Fibroblast of peridontal ligament (primary cell): Measurements from ENCODE around the gene ABCD1.
A peak's percentile ranks its signal among the peaks of the same experiment; 100 is the strongest.
"Not testable (repeated sequence)": the region's sequence is repeated elsewhere in the genome, so short reads cannot be mapped to it uniquely, and the experiment has no call there.

Experiments used
- DNase-seq: peaks from one replicate; pipeline ENCODE4 v3.0.0-alpha.2; 2010; ENCODE audit errors: extremely low read depth

The ABCD1 gene

GRCh38 chrX:153709726-153710674 lies 14.7 kb upstream of the ABCD1 start:
- no peak for DNase-seq

GRCh38 chrX:153714256-153714655 lies 10.4 kb upstream of the ABCD1 start:
- DNase-seq: no peak

GRCh38 chrX:153717445-153717844 lies 7.2 kb upstream of the ABCD1 start:
- DNase-seq: no peak

- DNase-seq: no peak
These were observed 5.4 kb upstream of the ABCD1 start for GRCh38 chrX:153719238-153719637.

- no peak for DNase-seq
These were observed 5.0 kb upstream of the ABCD1 start for GRCh38 chrX:153719701-153720100.

- peak; percentile 12 for DNase-seq
These were observed 1.8 kb upstream of the ABCD1 start for GRCh38 chrX:153722704-153723350.

GRCh38 chrX:153723351-153724251 lies 1.1 kb upstream of the ABCD1 start:
- peak; percentile 27 for DNase-seq

GRCh38 chrX:153725039-153725831 lies 579 bp downstream of the ABCD1 start:
- DNase-seq: no peak

GRCh38 chrX:153725832-153726285 lies 1.2 kb downstream of the ABCD1 start:
- DNase-seq: no peak

GRCh38 chrX:153726286-153727122 lies 1.8 kb downstream of the ABCD1 start:
- peak; percentile 21 for DNase-seq

- DNase-seq: peak; percentile 21
These were observed 2.7 kb downstream of the ABCD1 start for GRCh38 chrX:153727123-153727931.

- DNase-seq: no peak
These were observed 3.4 kb downstream of the ABCD1 start for GRCh38 chrX:153728095-153728494.

- DNase-seq: no peak
These were observed 4.4 kb downstream of the ABCD1 start for GRCh38 chrX:153728951-153729631.

GRCh38 chrX:153730115-153730514 lies 5.5 kb downstream of the ABCD1 start:
- not testable (repeated sequence) for DNase-seq

- no peak for DNase-seq
These were observed 6.6 kb downstream of the ABCD1 start for GRCh38 chrX:153731117-153731844.

- no peak for DNase-seq
These were observed 7.2 kb downstream of the ABCD1 start for GRCh38 chrX:153731845-153732215.

- no peak for DNase-seq
These were observed 7.7 kb downstream of the ABCD1 start for GRCh38 chrX:153732401-153732800.

GRCh38 chrX:153733651-153734240 lies 9.1 kb downstream of the ABCD1 start:
- no peak for DNase-seq
